Astrocyte (in vitro differentiated cells and primary cell): ENCODE measurements around the gene ROR1. TPM values are rescaled to one million over a fixed set of nuclear protein-coding genes. Genes with fewer than 3 reads are reported as not detected.

Experiments used
- DNase-seq: peaks from one replicate; pipeline ENCODE4 v3.0.0-alpha.2; 2010; ENCODE audit warnings: low read depth
- FAIRE-seq: peaks from 2 replicates; lab custom pipeline; 2011; peaks lifted over from hg19 to GRCh38; lab: Jason Lieb, UNC
- H2AFZ ChIP-seq: 2 replicates; pipeline ENCODE4 v1.6.0; 2012; ENCODE audit warnings: low read depth, low read length, inconsistent platforms
- H3K27ac ChIP-seq: 2 replicates; pipeline ENCODE4 v1.5.1; 2011; ENCODE audit warnings: low read depth, low read length, inconsistent platforms
- H3K27me3 ChIP-seq: 2 replicates; pipeline ENCODE4 v1.6.0; 2011; ENCODE audit warnings: low read length, inconsistent platforms; ENCODE audit not compliant: insufficient read depth
- H3K36me3 ChIP-seq: 2 replicates; pipeline ENCODE4 v1.5.1; 2011; ENCODE audit warnings: low read length, inconsistent platforms; ENCODE audit not compliant: insufficient read depth
- H3K4me1 ChIP-seq: 2 replicates; pipeline ENCODE4 v1.5.1; 2011; ENCODE audit warnings: low read length, inconsistent platforms; ENCODE audit not compliant: insufficient read depth
- H3K4me2 ChIP-seq: 2 replicates; pipeline ENCODE4 v1.6.0; 2012; ENCODE audit warnings: low read length, inconsistent platforms
- H3K4me3 ChIP-seq: 2 replicates; pipeline ENCODE4 v1.5.1; 2011; ENCODE audit warnings: low read depth, mild to moderate bottlenecking, low read length, inconsistent platforms; ENCODE audit not compliant: insufficient read depth
- H3K79me2 ChIP-seq: 2 replicates; pipeline ENCODE4 v1.6.0; 2012; ENCODE audit warnings: mild to moderate bottlenecking, low read length, inconsistent platforms; ENCODE audit not compliant: insufficient read depth
- H3K9ac ChIP-seq: 2 replicates; pipeline ENCODE4 v1.6.0; 2012; ENCODE audit warnings: mild to moderate bottlenecking, low read length, inconsistent platforms
- H3K9me3 ChIP-seq: 2 replicates; pipeline ENCODE4 v1.5.1; 2012; ENCODE audit warnings: low read depth, mild to moderate bottlenecking, low read length, inconsistent platforms; ENCODE audit not compliant: insufficient read depth
- H4K20me1 ChIP-seq: 2 replicates; pipeline ENCODE4 v1.6.0; 2012; ENCODE audit warnings: low read length, inconsistent platforms; ENCODE audit not compliant: insufficient read depth
- H3K27ac Mint-ChIP-seq: one replicate; pipeline ENCODE4 v1.8.0; 2021; ENCODE audit warnings: mild to moderate bottlenecking, mixed read lengths; ENCODE audit not compliant: unreplicated experiment
- H3K27me3 Mint-ChIP-seq: one replicate; pipeline ENCODE4 v1.8.0; 2021; ENCODE audit warnings: low read depth, mixed read lengths; ENCODE audit not compliant: unreplicated experiment
- H3K36me3 Mint-ChIP-seq: one replicate; pipeline ENCODE4 v1.8.0; 2021; ENCODE audit warnings: low read depth, mixed read lengths; ENCODE audit not compliant: unreplicated experiment
- H3K4me1 Mint-ChIP-seq: one replicate; pipeline ENCODE4 v1.8.0; 2021; ENCODE audit warnings: low read depth, mixed read lengths; ENCODE audit not compliant: unreplicated experiment
- H3K4me3 Mint-ChIP-seq: one replicate; pipeline ENCODE4 v1.8.0; 2021; ENCODE audit warnings: mild to moderate bottlenecking, moderate library complexity, mixed read lengths; ENCODE audit not compliant: unreplicated experiment
- H3K9me3 Mint-ChIP-seq: one replicate; pipeline ENCODE4 v1.8.0; 2021; ENCODE audit warnings: mild to moderate bottlenecking, mixed read lengths; ENCODE audit not compliant: unreplicated experiment
- CTCF ChIP-seq: IDR thresholded peaks from 2 replicates; pipeline ENCODE4 v1.5.1; 2011; ENCODE audit warnings: low read depth, mild to moderate bottlenecking, inconsistent platforms, low read length, moderate library complexity; ENCODE audit not compliant: insufficient read depth
- EZH2 ChIP-seq: IDR thresholded peaks from 2 replicates; pipeline ENCODE4 v1.6.1; 2012; ENCODE audit warnings: mild to moderate bottlenecking, low read length, inconsistent platforms; ENCODE audit not compliant: insufficient read depth
- total RNA-seq: library from RNA; stranded (reverse); gene quantifications from 2 replicates; pipeline ENCODE4 v1.2.1, GENCODE V29; 2021

ROR1 gene
- total RNA-seq, 1 donor from 2014 or later: 38.3 TPM

GRCh38 chr1:63777965-63778880 lies 4.4 kb downstream of the ROR1 start:
- Mint-ChIP-seq H3K9me3 (no peaks in the 10 kb centered on the region), H3K4me1 (peaks cover 52% of the 10 kb centered on the region), H3K27me3 (no peaks in the 10 kb centered on the region), H3K27ac (no peak overlapping the region), H3K4me3 (no peak overlapping the region), H3K36me3 (peaks cover 8% of the 10 kb centered on the region)
- no peak overlapping the region for H3K27ac ChIP-seq
- TF ChIP-seq EZH2: no peak
- no peak for TF ChIP-seq CTCF
- H3K9me3 ChIP-seq: no peaks in the 10 kb centered on the region
- FAIRE-seq: no peak
- no peak overlapping the region for H3K4me2 ChIP-seq
- no peak overlapping the region for H2AFZ ChIP-seq
- H3K27me3 ChIP-seq: peaks cover 4% of the 10 kb centered on the region
- H3K36me3 ChIP-seq: no peaks in the 10 kb centered on the region
- H4K20me1 ChIP-seq: peaks cover 78% of the 10 kb centered on the region
- no peak overlapping the region for H3K9ac ChIP-seq
- DNase-seq: no peak
- peaks cover 12% of the 10 kb centered on the region for H3K4me1 ChIP-seq
- peaks cover 89% of the 10 kb centered on the region for H3K79me2 ChIP-seq
- H3K4me3 ChIP-seq: no peak overlapping the region

GRCh38 chr1:63779338-63780211 lies 5.8 kb downstream of the ROR1 start:
- peaks cover 94% of the 10 kb centered on the region for H3K79me2 ChIP-seq

More at GRCh38 chr1:63779338-63780211, 5.8 kb downstream of the ROR1 start:
- Histone ChIP-seq H3K27ac (no peak overlapping the region), H3K4me2 (peak overlapping the region; percentile 22), H3K4me3 (no peak overlapping the region), H3K9ac (no peak overlapping the region), H3K9me3 (no peaks in the 10 kb centered on the region), H3K4me1 (peaks cover 8% of the 10 kb centered on the region), H4K20me1 (peaks cover 89% of the 10 kb centered on the region), H3K36me3 (no peaks in the 10 kb centered on the region), H2AFZ (no peak overlapping the region), H3K27me3 (peaks cover 4% of the 10 kb centered on the region)
- H3K4me3 Mint-ChIP-seq: peak overlapping the region; percentile 64
- H3K36me3 Mint-ChIP-seq: peaks cover 8% of the 10 kb centered on the region
- no peak for FAIRE-seq
- no peak for TF ChIP-seq EZH2
- no peak for TF ChIP-seq CTCF
- no peak for DNase-seq
- H3K27me3 Mint-ChIP-seq: no peaks in the 10 kb centered on the region
- H3K9me3 Mint-ChIP-seq: no peaks in the 10 kb centered on the region
- H3K4me1 Mint-ChIP-seq: peaks cover 53% of the 10 kb centered on the region
- peak overlapping the region; percentile 82 for H3K27ac Mint-ChIP-seq
